ENCODE results near the gene PSME1. TPM values are rescaled to one million over a fixed set of nuclear protein-coding genes. Genes with fewer than 3 reads are reported as not detected.

Gene PSME1
- total and polyA plus RNA-seq, 2 of the 13 experiments (the other 11 are each of a cell fraction or from before 2014, with no cell fraction given) = 159 to 608 TPM

GRCh38 chr14:24187539-24187915, 51.5 kb downstream of the PSME1 start:
- Histone ChIP-seq H3K27ac (ENCODE audit: extremely low read length, insufficient read depth, low read length) (no peak overlapping the region), H3K36me3 (replicated peaks in 1 of 2; ENCODE audit: control insufficient read depth in 1 of 2, insufficient read depth in 2 of 2, low read length in 2 of 2) (peaks cover 63 to 73% of the 10 kb centered on the region in 2 experiments), H3K79me2 (ENCODE audit: insufficient read depth, low read length) (peaks cover 19% of the 10 kb centered on the region), H3K4me3 (replicated peaks in 1 of 3; ENCODE audit: insufficient read depth in 1 of 3, low read depth in 2 of 3, low read length in 3 of 3) (peak overlapping the region; percentile 70 to 92 (median 77)), H2AFZ (ENCODE audit: low read length) (no peak overlapping the region), H3K27me3 (ENCODE audit: control insufficient read depth in 1 of 2, insufficient read depth in 2 of 2, low read length in 2 of 2) (no peaks in the 10 kb centered on the region), H3K4me1 (ENCODE audit: insufficient read depth, low read length) (peaks cover 34% of the 10 kb centered on the region), H3K4me2 (ENCODE audit: low read depth, low read length) (peak overlapping the region; percentile 96), H3K9me3 (ENCODE audit: low read length) (no peaks in the 10 kb centered on the region), H4K20me1 (ENCODE audit: insufficient read depth, low read length) (no peaks in the 10 kb centered on the region), H3K9ac (ENCODE audit: insufficient read depth, low read depth, low read length) (peak overlapping the region; percentile 84)
- POLR2A ChIA-PET = interaction anchor here (0.8 to 6.4 kb wide), 15 partner anchors 8 to 126 kb away, joined by 3 to 65 read pairs (median 19); partner anchors contain the start of genes CHMP4A, DCAF11, DHRS1 and EMC9
- FAIRE-seq = no peak
- ATAC-seq = no peak
- no TSS peak for BruUV-seq (replicated peaks)
- intact Hi-C loops (cut with micrococcal nuclease; ENCODE audit: unreplicated experiment) = no loop called here
- no peak for DNase-seq (ENCODE audit: low spot score)
- in situ Hi-C loops (cut with HindIII; ENCODE audit: extremely low pct_ligation_motif_present, low pct_unique_long_range_greater_than_20kb) = no loop called here
- CTCF ChIA-PET (ENCODE audit: low intra/inter-chr PET ratio, low total read pairs) = no interaction called here
- WGBS (ENCODE audit: low lambda C conversion rate) = 77% methylated on average over 2 of the region's 2 CpGs
- TF ChIP-seq ZNF281 (CRISPR knock-in tag; IDR thresholded peaks at IDR 0.05; ENCODE audit: borderline replicate concordance) (no peak), SNAI1 (CRISPR knock-in tag; IDR thresholded peaks at IDR 0.05; ENCODE audit: borderline replicate concordance) (no peak), SMC3 (IDR thresholded peaks at IDR 0.05; ENCODE audit: low read length) (no peak), FOXJ3 (CRISPR knock-in tag; IDR thresholded peaks at IDR 0.05; ENCODE audit: borderline replicate concordance) (no peak), MTERF4 (CRISPR knock-in tag; IDR thresholded peaks at IDR 0.05) (peak; percentile 28; the same call in 1 of the 2 replicates), ZNF589 (CRISPR knock-in tag; conservative IDR thresholded peaks at IDR 0.05) (no peak), ZBTB3 (CRISPR knock-in tag; IDR thresholded peaks at IDR 0.05; ENCODE audit: borderline replicate concordance, low read depth) (no peak), ELF3 (CRISPR knock-in tag; IDR thresholded peaks at IDR 0.05) (no peak), ZNF569 (CRISPR knock-in tag; IDR thresholded peaks at IDR 0.05; ENCODE audit: borderline replicate concordance) (no peak), DR1 (CRISPR knock-in tag; IDR thresholded peaks at IDR 0.05) (no peak), ZKSCAN1 (IDR thresholded peaks at IDR 0.05; ENCODE audit: low read length) (no peak), REL (CRISPR knock-in tag; conservative IDR thresholded peaks at IDR 0.05) (no peak), DMAP1 (CRISPR knock-in tag; IDR thresholded peaks at IDR 0.05) (no peak)
- TF ChIP-seq, protein P1, sequence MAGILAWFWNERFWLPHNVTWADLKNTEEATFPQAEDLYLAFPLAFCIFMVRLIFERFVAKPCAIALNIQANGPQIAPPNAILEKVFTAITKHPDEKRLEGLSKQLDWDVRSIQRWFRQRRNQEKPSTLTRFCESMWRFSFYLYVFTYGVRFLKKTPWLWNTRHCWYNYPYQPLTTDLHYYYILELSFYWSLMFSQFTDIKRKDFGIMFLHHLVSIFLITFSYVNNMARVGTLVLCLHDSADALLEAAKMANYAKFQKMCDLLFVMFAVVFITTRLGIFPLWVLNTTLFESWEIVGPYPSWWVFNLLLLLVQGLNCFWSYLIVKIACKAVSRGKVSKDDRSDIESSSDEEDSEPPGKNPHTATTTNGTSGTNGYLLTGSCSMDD (CRISPR knock-in tag; IDR thresholded peaks at IDR 0.05) = peak; percentile 43; the same call in 1 of the 2 replicates
- TF ChIP-seq, protein P2, sequence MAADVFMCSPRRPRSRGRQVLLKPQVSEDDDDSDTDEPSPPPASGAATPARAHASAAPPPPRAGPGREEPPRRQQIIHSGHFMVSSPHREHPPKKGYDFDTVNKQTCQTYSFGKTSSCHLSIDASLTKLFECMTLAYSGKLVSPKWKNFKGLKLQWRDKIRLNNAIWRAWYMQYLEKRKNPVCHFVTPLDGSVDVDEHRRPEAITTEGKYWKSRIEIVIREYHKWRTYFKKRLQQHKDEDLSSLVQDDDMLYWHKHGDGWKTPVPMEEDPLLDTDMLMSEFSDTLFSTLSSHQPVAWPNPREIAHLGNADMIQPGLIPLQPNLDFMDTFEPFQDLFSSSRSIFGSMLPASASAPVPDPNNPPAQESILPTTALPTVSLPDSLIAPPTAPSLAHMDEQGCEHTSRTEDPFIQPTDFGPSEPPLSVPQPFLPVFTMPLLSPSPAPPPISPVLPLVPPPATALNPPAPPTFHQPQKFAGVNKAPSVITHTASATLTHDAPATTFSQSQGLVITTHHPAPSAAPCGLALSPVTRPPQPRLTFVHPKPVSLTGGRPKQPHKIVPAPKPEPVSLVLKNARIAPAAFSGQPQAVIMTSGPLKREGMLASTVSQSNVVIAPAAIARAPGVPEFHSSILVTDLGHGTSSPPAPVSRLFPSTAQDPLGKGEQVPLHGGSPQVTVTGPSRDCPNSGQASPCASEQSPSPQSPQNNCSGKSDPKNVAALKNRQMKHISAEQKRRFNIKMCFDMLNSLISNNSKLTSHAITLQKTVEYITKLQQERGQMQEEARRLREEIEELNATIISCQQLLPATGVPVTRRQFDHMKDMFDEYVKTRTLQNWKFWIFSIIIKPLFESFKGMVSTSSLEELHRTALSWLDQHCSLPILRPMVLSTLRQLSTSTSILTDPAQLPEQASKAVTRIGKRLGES (CRISPR knock-in tag; IDR thresholded peaks at IDR 0.05; ENCODE audit: borderline replicate concordance) = no peak

All from HepG2 (cell line).